IMR-90 (cell line): ENCODE data around the gene ABCB10. TPM values are rescaled to one million over a fixed set of nuclear protein-coding genes. Genes with fewer than 3 reads are reported as not detected.

Experiments used
- ATAC-seq: fragments of 200-7000 bp; cut with Tn5 transposase; 2 replicates; pipeline ENCODE4 v1.9.1; 2020; ENCODE audit warnings: low read depth, mild to moderate bottlenecking, moderate library complexity
- BruUV-seq: library from RNA; stranded (reverse); fragments of 400-500 nt; replicated peaks from 2 replicates; lab custom pipeline; 2021; lab: Mats Ljungman, UMichigan
- CTCF ChIA-PET: fragments of 300-600 bp; formaldehyde crosslinking; extraction: SDS; loops from one replicate; lab custom pipeline; 2021; ENCODE audit warnings: antibody characterized with exemption; lab: Yijun Ruan, JAX
- POLR2A ChIA-PET: fragments of 300-600 bp; sonication (Branson Sonifier 250); formaldehyde crosslinking; loops from one replicate; lab custom pipeline; 2022; ENCODE audit warnings: antibody characterized with exemption; ENCODE audit not compliant: unreplicated experiment; lab: Charles Lee
- DNase-seq: peaks from one replicate; pipeline ENCODE4 v3.0.0; 2013
- H2AFZ ChIP-seq: replicated peaks from 2 replicates; pipeline ENCODE3; 2013; ENCODE audit warnings: low read length, mild to moderate bottlenecking; ENCODE audit not compliant: poor library complexity
- H2AK5ac ChIP-seq: 2 replicates; pipeline ENCODE4 v1.6.1; 2013; ENCODE audit warnings: low read depth, low read length, inconsistent platforms
- H2AK9ac ChIP-seq: replicated peaks from 2 replicates; pipeline ENCODE3; 2013; ENCODE audit warnings: mild to moderate bottlenecking, low read depth, low read length, moderate library complexity; ENCODE audit not compliant: poor library complexity
- H2BK120ac ChIP-seq: 2 replicates; pipeline ENCODE4 v1.6.1; 2013; ENCODE audit warnings: low read depth, low read length, inconsistent platforms
- H2BK15ac ChIP-seq: 3 replicates; pipeline ENCODE4 v1.6.1; 2013; ENCODE audit warnings: low read depth, low read length, inconsistent platforms
- H2BK20ac ChIP-seq: 2 replicates; pipeline ENCODE4 v1.6.1; 2013; ENCODE audit warnings: low read depth, mild to moderate bottlenecking, inconsistent platforms, low read length, moderate library complexity
- H2BK5ac ChIP-seq: 2 replicates; pipeline ENCODE4 v1.6.1; 2013; ENCODE audit warnings: mild to moderate bottlenecking, low read depth, low read length, inconsistent platforms; ENCODE audit not compliant: poor library complexity, severe bottlenecking
- H3K14ac ChIP-seq: replicated peaks from 2 replicates; pipeline ENCODE4 v1.6.1; 2013; ENCODE audit warnings: low read depth, low read length, inconsistent platforms
- H3K18ac ChIP-seq: 2 replicates; pipeline ENCODE4 v1.6.1; 2013; ENCODE audit warnings: low read depth, low read length, control low read depth
- H3K23ac ChIP-seq: 2 replicates; pipeline ENCODE4 v1.6.1; 2013; ENCODE audit warnings: low read depth, low read length, inconsistent platforms
- H3K27ac ChIP-seq: 2 replicates; pipeline ENCODE4 v1.5.1; 2013; ENCODE audit warnings: mild to moderate bottlenecking, control low read depth, low read length; ENCODE audit not compliant: insufficient read depth
- H3K27me3 ChIP-seq: 2 replicates; pipeline ENCODE4 v1.6.1; 2013; ENCODE audit warnings: low read length; ENCODE audit not compliant: control insufficient read depth, insufficient read depth
- H3K36me3 ChIP-seq: 2 replicates; pipeline ENCODE4 v1.6.1; 2013; ENCODE audit warnings: low read length, mixed read lengths; ENCODE audit not compliant: control insufficient read depth, insufficient read depth
- H3K4ac ChIP-seq: 2 replicates; pipeline ENCODE4 v1.6.1; 2013; ENCODE audit warnings: low read depth, low read length, inconsistent platforms
- H3K4me1 ChIP-seq: 2 replicates; pipeline ENCODE4 v1.6.1; 2013; ENCODE audit warnings: low read length, mixed read lengths; ENCODE audit not compliant: control insufficient read depth, insufficient read depth
- H3K4me2 ChIP-seq: 2 replicates; pipeline ENCODE4 v1.6.1; 2013; ENCODE audit warnings: low read depth, mild to moderate bottlenecking, control low read depth, low read length, moderate library complexity
- H3K4me3 ChIP-seq: 2 replicates; pipeline ENCODE4 v1.5.1; 2013; ENCODE audit warnings: low read depth, mild to moderate bottlenecking, control low read depth, low read length, moderate library complexity; ENCODE audit not compliant: insufficient read depth
- H3K56ac ChIP-seq: 2 replicates; pipeline ENCODE4 v1.6.1; 2013; ENCODE audit warnings: low read length, inconsistent platforms; ENCODE audit not compliant: insufficient read depth; ENCODE audit errors: extremely low read depth
- H3K79me1 ChIP-seq, 2 experiments: 2 replicates each; pipeline ENCODE4 v1.6.1; 2013; ENCODE audit warnings: low read length in 2 of 2, inconsistent platforms in 1 of 2, low read depth in 1 of 2
- H3K9ac ChIP-seq: 2 replicates; pipeline ENCODE4 v1.6.1; 2013; ENCODE audit warnings: low read depth, low read length, control low read depth
- H3K9me1 ChIP-seq: 2 replicates; pipeline ENCODE4 v1.6.1; 2013; ENCODE audit warnings: low read length, inconsistent platforms; ENCODE audit not compliant: insufficient read depth
- H3K9me3 ChIP-seq: 2 replicates; pipeline ENCODE4 v1.6.1; 2013; ENCODE audit warnings: low read length; ENCODE audit not compliant: control insufficient read depth, insufficient read depth
- H4K20me1 ChIP-seq: 2 replicates; pipeline ENCODE4 v1.6.1; 2013; ENCODE audit warnings: low read length, inconsistent platforms; ENCODE audit not compliant: insufficient read depth
- H4K5ac ChIP-seq: 2 replicates; pipeline ENCODE4 v1.6.1; 2013; ENCODE audit warnings: mild to moderate bottlenecking, low read depth, low read length, control low read depth
- H4K8ac ChIP-seq, 2 experiments: 2 replicates each; pipeline ENCODE4 v1.6.1; 2013; ENCODE audit warnings: low read depth in 2 of 2, low read length in 2 of 2, control low read depth in 1 of 2, inconsistent platforms in 1 of 2
- H4K91ac ChIP-seq: 2 replicates; pipeline ENCODE4 v1.6.1; 2013; ENCODE audit warnings: low read depth, low read length, inconsistent platforms; ENCODE audit not compliant: insufficient read depth
- BHLHE40 ChIP-seq: fragments of 150-350 bp; IDR thresholded peaks from 2 replicates; pipeline ENCODE4 v1.6.1; 2016; ENCODE audit warnings: mild to moderate bottlenecking, low read depth, low read length
- CEBPB ChIP-seq: IDR thresholded peaks from 2 replicates; pipeline ENCODE4 v1.6.1; 2012; ENCODE audit warnings: low read depth, low read length, improper control_type of control experiment
- MAZ ChIP-seq: IDR thresholded peaks from 2 replicates; pipeline ENCODE4 v1.6.1; 2012; ENCODE audit warnings: low read depth, mild to moderate bottlenecking, low read length, improper control_type of control experiment, moderate library complexity, borderline replicate concordance
- MXI1 ChIP-seq: IDR thresholded peaks from 2 replicates; pipeline ENCODE4 v1.6.1; 2012; ENCODE audit warnings: low read depth, mild to moderate bottlenecking, low read length, moderate library complexity, borderline replicate concordance
- NFE2L2 ChIP-seq: fragments of 150-350 bp; IDR thresholded peaks from 2 replicates; pipeline ENCODE4 v1.6.1; 2016; ENCODE audit warnings: low read depth, mild to moderate bottlenecking, low read length
- POLR2A ChIP-seq: IDR thresholded peaks from 2 replicates; pipeline ENCODE4 v1.6.1; 2012; ENCODE audit warnings: mild to moderate bottlenecking, low read depth, low read length
- RCOR1 ChIP-seq: IDR thresholded peaks from 2 replicates; pipeline ENCODE4 v1.6.1; 2012; ENCODE audit warnings: mild to moderate bottlenecking, low read length, improper control_type of control experiment; ENCODE audit not compliant: insufficient replicate concordance
- WGBS, 2 experiments: methylation state at CpG; one replicate each; pipeline versions ENCODE4 v1.1.5 to v1.1.7; 2013; ENCODE audit warnings: missing lambda C conversion rate in 2 of 2; ENCODE audit not compliant: insufficient read length in 1 of 2; ENCODE audit errors: extremely low coverage in 2 of 2; 5-methylcytosine and 5-hydroxymethylcytosine counted together
- dilution Hi-C: fragments of 300-500 bp; cut with HindIII; formaldehyde crosslinking; loops from one replicate; pipeline ENCODE4 v1.14.3; 2018; ENCODE audit warnings: low sequenced_read_pairs; ENCODE audit not compliant: unreplicated experiment
- in situ Hi-C: fragments of 300-500 bp; cut with MboI; formaldehyde crosslinking; loops from 3 replicates; pipeline ENCODE4 v1.14.3; 2019; ENCODE audit warnings: low sequenced_read_pairs, inconsistent platforms, mixed read lengths
- intact Hi-C: fragments of 100-400 bp; cut with micrococcal nuclease; formaldehyde crosslinking; loops from 2 replicates; pipeline ENCODE4 v1.10.0; 2022
- polyA plus RNA-seq, 3 experiments: library from polyadenylated mRNA; depleted of rRNA; stranded (reverse); fragments of >200 nt; gene quantifications; 2 replicates each; pipeline ENCODE4 v1.2.3, GENCODE V29; 2012; ENCODE audit warnings: low replicate concordance in 1 of 3
- total RNA-seq: library from RNA; depleted of rRNA; stranded (reverse); fragments of >200 nt; gene quantifications from 2 replicates; pipeline ENCODE4 v1.2.3, GENCODE V29; 2012
- TF ChIP-seq, protein P1 (sequence below): fragments of 150-350 bp; IDR thresholded peaks from 2 replicates; pipeline ENCODE4 v1.6.1; 2016; ENCODE audit warnings: low read depth, mild to moderate bottlenecking, low read length, moderate library complexity, borderline replicate concordance
- TF ChIP-seq, protein P2 (sequence below): conservative IDR thresholded peaks from 2 replicates; pipeline ENCODE4 v1.5.1; 2012; ENCODE audit warnings: mild to moderate bottlenecking, low read depth, low read length, improper control_type of control experiment

ABCB10 gene
- total and polyA plus RNA-seq, 2 of the 4 experiments (the other 2 are of a cell fraction) = 6.5 to 10.9 TPM

DNA sequence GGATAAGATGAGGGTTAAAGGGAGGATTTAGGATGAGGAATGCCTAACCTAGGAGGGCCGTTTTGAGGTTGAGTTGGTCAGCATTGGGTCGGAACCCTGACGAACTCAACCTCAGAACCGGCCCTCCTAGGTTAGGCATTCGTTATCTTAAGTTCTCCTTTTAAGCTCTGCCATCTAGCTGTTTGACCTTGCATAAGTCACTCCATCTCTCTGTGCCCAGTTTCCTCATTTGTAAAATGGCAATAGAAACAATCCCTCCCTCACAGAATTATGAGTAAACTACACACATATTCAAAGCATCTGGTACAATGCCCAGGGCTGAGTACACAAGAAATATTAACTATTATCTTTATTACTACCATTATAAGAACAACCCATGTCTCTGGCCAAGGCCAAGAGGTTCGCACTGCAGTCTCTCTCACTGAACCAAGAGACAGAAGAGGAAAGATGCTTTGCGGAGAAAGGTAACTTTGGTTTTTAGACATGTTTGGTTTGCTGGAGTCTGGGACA lies 4.8 kb downstream of the ABCB10 start:
- TF ChIP-seq, protein P1, sequence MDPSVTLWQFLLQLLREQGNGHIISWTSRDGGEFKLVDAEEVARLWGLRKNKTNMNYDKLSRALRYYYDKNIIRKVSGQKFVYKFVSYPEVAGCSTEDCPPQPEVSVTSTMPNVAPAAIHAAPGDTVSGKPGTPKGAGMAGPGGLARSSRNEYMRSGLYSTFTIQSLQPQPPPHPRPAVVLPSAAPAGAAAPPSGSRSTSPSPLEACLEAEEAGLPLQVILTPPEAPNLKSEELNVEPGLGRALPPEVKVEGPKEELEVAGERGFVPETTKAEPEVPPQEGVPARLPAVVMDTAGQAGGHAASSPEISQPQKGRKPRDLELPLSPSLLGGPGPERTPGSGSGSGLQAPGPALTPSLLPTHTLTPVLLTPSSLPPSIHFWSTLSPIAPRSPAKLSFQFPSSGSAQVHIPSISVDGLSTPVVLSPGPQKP = no peak
- TF ChIP-seq MAZ = no peak
- TF ChIP-seq MXI1 = no peak
- no peak for TF ChIP-seq BHLHE40
- TF ChIP-seq RCOR1 = no peak
- no peak for TF ChIP-seq CEBPB
- TF ChIP-seq POLR2A = no peak
- TF ChIP-seq, protein P2, sequence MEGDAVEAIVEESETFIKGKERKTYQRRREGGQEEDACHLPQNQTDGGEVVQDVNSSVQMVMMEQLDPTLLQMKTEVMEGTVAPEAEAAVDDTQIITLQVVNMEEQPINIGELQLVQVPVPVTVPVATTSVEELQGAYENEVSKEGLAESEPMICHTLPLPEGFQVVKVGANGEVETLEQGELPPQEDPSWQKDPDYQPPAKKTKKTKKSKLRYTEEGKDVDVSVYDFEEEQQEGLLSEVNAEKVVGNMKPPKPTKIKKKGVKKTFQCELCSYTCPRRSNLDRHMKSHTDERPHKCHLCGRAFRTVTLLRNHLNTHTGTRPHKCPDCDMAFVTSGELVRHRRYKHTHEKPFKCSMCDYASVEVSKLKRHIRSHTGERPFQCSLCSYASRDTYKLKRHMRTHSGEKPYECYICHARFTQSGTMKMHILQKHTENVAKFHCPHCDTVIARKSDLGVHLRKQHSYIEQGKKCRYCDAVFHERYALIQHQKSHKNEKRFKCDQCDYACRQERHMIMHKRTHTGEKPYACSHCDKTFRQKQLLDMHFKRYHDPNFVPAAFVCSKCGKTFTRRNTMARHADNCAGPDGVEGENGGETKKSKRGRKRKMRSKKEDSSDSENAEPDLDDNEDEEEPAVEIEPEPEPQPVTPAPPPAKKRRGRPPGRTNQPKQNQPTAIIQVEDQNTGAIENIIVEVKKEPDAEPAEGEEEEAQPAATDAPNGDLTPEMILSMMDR = no peak
- TF ChIP-seq NFE2L2 = no peak
- POLR2A ChIA-PET = no interaction called here
- no peak overlapping the region for H3K27ac ChIP-seq
- H3K4me1 ChIP-seq = peaks cover 11% of the 10 kb centered on the region
- no peak overlapping the region for H3K4ac ChIP-seq
- H2AFZ ChIP-seq = no peak overlapping the region
- no peak overlapping the region for H2BK120ac ChIP-seq
- H4K91ac ChIP-seq = no peak overlapping the region
- no peak overlapping the region for H3K56ac ChIP-seq
- in situ Hi-C loops (no loop called here), intact Hi-C loops (no loop called here), dilution Hi-C loops (no loop called here)
- H2BK15ac ChIP-seq = no peak overlapping the region
- CTCF ChIA-PET = no interaction called here
- no peak overlapping the region for H3K9ac ChIP-seq
- 89% methylated on average over 3 of the region's 7 CpGs; no CpG with 5 or more reads in 1 of the 2 experiments for WGBS, 2 experiments
- DNase-seq (no peak), ATAC-seq (no peak)
- H3K9me3 ChIP-seq = no peaks in the 10 kb centered on the region
- peaks cover 10% of the 10 kb centered on the region; the same call in 1 of the 2 replicates for H4K20me1 ChIP-seq
- H2BK20ac ChIP-seq = no peak overlapping the region
- peaks cover 5% of the 10 kb centered on the region; the same call in 1 of the 2 replicates for H3K9me1 ChIP-seq
- H2AK5ac ChIP-seq = no peak overlapping the region
- H2AK9ac ChIP-seq = no peak overlapping the region
- H2BK5ac ChIP-seq = no peak overlapping the region
- H3K18ac ChIP-seq = no peak overlapping the region
- no peak overlapping the region for H3K23ac ChIP-seq
- BruUV-seq = no TSS peak
- peaks cover 37 to 66% of the 10 kb centered on the region in 2 experiments for H3K79me1 ChIP-seq
- no peak overlapping the region for H3K14ac ChIP-seq
- no peak overlapping the region for H4K5ac ChIP-seq
- H3K4me3 ChIP-seq = no peak overlapping the region
- H3K36me3 ChIP-seq = no peaks in the 10 kb centered on the region
- no peak overlapping the region for H4K8ac ChIP-seq
- H3K27me3 ChIP-seq = no peaks in the 10 kb centered on the region
- no peak overlapping the region for H3K4me2 ChIP-seq
